ENCODE measurements around the gene ALDH4A1.

Gene ALDH4A1

DNA sequence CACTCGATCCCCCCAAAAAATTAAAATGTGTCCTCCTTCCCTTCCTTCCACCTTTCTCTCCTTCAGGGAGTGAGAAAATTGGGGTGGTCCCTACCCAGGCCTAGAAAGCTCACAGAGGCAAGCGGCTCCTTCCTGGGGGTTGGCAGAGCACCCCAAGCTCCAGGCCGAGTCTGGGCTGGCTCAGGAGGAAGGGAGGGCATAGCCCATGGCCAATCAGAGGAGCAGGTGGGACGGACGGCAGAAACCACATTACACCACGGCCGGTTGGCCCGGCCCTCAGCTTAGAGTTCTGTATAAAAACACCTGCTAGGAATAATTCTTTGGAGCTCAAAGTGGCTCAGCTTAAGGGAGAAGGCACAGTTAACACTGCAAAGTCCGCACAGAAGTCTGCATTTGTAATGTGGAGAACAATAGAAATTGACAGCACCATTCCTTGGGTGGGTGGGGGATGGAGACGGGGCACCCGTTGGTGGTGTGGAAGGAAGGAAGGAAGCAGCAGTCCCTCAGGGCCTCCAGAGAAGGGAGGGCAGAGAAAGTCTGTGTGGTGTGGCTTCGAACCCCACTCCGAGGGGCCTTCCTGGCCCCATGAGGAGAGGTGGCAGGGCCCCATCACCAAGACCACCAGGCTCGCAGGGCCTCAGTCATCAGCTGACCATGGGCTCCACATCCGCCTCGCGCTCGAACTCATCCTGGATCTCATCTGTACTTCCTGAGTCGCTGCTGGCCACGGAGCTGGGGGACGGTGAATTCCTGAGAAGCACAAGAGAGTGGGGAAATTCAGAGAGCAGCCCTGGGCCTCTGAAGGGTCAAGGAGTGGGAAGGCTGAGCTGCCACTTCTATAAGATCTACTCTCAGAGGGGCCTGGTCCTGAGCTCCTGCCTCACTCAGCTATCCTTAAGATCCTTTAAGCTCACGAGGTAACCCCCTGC is 5.8 kb upstream of the ALDH4A1 start:
- no peak for DNase-seq (ENCODE audit: low read depth)
- TF ChIP-seq, protein P1, sequence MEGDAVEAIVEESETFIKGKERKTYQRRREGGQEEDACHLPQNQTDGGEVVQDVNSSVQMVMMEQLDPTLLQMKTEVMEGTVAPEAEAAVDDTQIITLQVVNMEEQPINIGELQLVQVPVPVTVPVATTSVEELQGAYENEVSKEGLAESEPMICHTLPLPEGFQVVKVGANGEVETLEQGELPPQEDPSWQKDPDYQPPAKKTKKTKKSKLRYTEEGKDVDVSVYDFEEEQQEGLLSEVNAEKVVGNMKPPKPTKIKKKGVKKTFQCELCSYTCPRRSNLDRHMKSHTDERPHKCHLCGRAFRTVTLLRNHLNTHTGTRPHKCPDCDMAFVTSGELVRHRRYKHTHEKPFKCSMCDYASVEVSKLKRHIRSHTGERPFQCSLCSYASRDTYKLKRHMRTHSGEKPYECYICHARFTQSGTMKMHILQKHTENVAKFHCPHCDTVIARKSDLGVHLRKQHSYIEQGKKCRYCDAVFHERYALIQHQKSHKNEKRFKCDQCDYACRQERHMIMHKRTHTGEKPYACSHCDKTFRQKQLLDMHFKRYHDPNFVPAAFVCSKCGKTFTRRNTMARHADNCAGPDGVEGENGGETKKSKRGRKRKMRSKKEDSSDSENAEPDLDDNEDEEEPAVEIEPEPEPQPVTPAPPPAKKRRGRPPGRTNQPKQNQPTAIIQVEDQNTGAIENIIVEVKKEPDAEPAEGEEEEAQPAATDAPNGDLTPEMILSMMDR (conservative IDR thresholded peaks at IDR 0.05; ENCODE audit: control insufficient read depth, insufficient read depth, low read depth, low read length), result no peak
- H3K4me3 ChIP-seq (ENCODE audit: control insufficient read depth, low read depth, low read length), result no peak overlapping the region

DNA sequence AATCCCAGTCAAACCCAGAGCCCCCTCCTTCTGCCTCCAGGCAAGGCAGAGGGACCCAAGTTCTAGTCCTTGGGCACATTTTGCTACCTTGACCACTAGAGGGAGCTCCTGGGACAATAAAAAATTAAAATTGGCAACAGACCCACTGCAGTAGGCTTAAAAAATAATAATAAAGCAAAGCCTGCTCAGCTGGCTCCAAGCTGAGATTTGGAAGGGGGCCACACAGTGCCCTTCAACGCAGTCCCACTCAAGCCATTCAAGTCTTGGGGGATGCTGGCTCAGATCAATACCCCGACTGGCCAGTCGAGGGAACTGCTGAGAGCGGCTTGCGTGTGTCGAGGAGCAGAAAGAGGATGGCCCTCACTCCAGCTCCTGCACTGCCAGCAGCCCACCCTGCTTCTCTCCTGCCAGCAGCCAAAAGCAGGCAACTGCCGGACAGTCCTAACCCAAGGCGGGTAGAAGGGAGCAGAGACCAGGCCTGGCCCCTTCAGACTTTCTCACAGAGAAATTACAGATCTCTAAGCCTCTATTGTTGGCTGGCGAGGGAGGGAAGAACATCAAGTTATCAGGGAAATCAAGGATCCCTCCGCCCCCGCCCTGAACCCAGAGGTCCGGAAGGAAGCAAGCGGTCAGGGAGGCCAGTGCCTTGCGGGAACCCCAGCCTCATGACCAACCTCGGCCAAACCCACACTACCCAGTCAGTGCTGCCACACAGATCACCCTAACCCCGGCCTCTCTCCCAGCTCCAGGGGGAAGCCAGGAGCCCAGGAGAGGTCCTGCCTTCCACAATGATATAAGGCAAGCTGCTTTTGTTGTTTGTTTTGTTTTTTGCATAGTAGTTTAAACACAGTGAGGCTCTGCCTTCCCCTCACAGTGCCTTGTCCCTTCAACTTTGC is 4.9 kb upstream of the ALDH4A1 start:
- peak; percentile 65 for DNase-seq (ENCODE audit: low read depth)

GRCh38 chr1:18903291-18903756 is 969 bp upstream of the ALDH4A1 start:
- H3K4me3 ChIP-seq (ENCODE audit: control insufficient read depth, low read depth, low read length), result peak overlapping the region; percentile 80
- TF ChIP-seq, protein P1 (conservative IDR thresholded peaks at IDR 0.05; ENCODE audit: control insufficient read depth, insufficient read depth, low read depth, low read length), result no peak
- no peak for DNase-seq (ENCODE audit: low read depth)

More for the DNA sequence above, 4.9 kb upstream of the ALDH4A1 start:
- H3K4me3 ChIP-seq (ENCODE audit: control insufficient read depth, low read depth, low read length), result no peak overlapping the region
- TF ChIP-seq, protein P1 (conservative IDR thresholded peaks at IDR 0.05; ENCODE audit: control insufficient read depth, insufficient read depth, low read depth, low read length), result peak; percentile 76

GRCh38 chr1:18901952-18902522 is 318 bp downstream of the ALDH4A1 start:
- TF ChIP-seq, protein P1 (conservative IDR thresholded peaks at IDR 0.05; ENCODE audit: control insufficient read depth, insufficient read depth, low read depth, low read length), result no peak
- DNase-seq (ENCODE audit: low read depth), result no peak
- H3K4me3 ChIP-seq (ENCODE audit: control insufficient read depth, low read depth, low read length), result peak overlapping the region; percentile 80

DNA sequence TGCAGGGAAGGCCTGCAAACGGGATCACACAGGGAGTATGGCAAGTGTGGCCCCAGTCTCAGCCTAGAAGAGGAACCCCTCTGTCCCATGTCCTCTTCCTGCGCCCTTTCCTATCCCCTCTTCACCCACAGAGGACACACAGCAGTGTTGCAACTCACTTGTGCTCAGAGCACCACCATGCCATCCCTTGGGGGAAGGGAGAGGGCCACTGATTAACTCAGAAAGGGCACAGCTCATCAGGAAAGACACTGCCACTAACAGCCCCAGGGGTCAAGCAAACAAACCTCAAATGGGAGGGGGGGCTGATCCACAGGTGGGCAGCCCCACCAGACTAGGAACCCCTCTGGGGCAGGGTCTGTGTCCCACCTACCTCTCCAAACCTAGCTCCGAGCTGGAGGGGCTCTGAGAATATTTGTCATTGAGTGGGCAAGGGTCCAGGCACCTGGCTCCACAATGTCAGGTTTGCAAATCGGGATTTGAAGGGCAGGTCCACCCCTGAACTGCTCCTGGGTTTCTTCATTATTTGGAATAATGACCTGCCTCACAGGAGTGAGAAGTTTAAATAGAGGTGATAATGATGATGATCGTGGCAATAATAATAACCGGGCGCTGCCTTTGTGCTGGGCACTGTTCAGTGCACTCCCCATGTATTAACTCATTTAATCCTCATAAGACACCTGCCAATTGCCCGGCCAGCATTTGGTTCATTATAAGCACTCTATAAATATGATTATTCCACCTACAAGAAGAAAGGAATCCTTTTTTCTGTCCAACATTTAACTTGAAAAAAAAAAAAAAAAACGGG is 1.0 kb downstream of the ALDH4A1 start:
- TF ChIP-seq, protein P1 (conservative IDR thresholded peaks at IDR 0.05; ENCODE audit: control insufficient read depth, insufficient read depth, low read depth, low read length), result no peak
- no peak for DNase-seq (ENCODE audit: low read depth)
- H3K4me3 ChIP-seq (ENCODE audit: control insufficient read depth, low read depth, low read length), result peak overlapping the region; percentile 80
